A549 (cell line): Measurements from ENCODE around the gene PGRMC1.

Experiments
- BHLHE40 ChIP-seq: IDR thresholded peaks from 2 replicates; pipeline ENCODE4 v1.6.1; 2012; ENCODE audit warnings: low read depth, low read length, inconsistent platforms
- CEBPB ChIP-seq, 2 experiments: fragments of >200 bp in 1 of 2; sonication (Bioruptor Twin) in 1 of 2; formaldehyde crosslinking in 1 of 2; IDR thresholded peaks; 2 replicates each; pipeline ENCODE4 v1.6.1; 2012 to 2016
- CHD2 ChIP-seq: fragments of 150-350 bp; IDR thresholded peaks from 2 replicates; pipeline ENCODE4 v1.6.1; 2014; ENCODE audit warnings: low read length; ENCODE audit not compliant: partially characterized antibody
- CTCF ChIP-seq: fragments of >200 bp; sonication (Bioruptor Twin); formaldehyde crosslinking; IDR thresholded peaks from 3 replicates; pipeline ENCODE4 v1.5.1; 2016
- EHMT2 ChIP-seq: fragments of 200-600 bp; sonication (generic); IDR thresholded peaks from 2 replicates; pipeline ENCODE4 v1.6.1; 2016; ENCODE audit warnings: antibody characterized with exemption, low read depth, mild to moderate bottlenecking, moderate library complexity
- JUN ChIP-seq, 2 experiments: fragments of >200 bp; sonication (Bioruptor Twin); formaldehyde crosslinking; IDR thresholded peaks; 2 replicates in 1 of 2; 3 replicates in 1 of 2; pipeline ENCODE4 v1.6.1; 2016 to 2017
- KDM1A ChIP-seq: fragments of 200-600 bp; sonication (generic); IDR thresholded peaks from 2 replicates; pipeline ENCODE4 v1.6.1; 2016; ENCODE audit warnings: low read depth, mild to moderate bottlenecking
- KDM5A ChIP-seq: fragments of 200-600 bp; sonication (generic); IDR thresholded peaks from 2 replicates; pipeline ENCODE4 v1.6.1; 2016; ENCODE audit warnings: antibody characterized with exemption, mild to moderate bottlenecking
- MAX ChIP-seq: IDR thresholded peaks from 2 replicates; pipeline ENCODE4 v1.6.1; 2012
- RAD21 ChIP-seq, 2 experiments: fragments of >200 bp in 1 of 2; sonication (Bioruptor Twin) in 1 of 2; formaldehyde crosslinking in 1 of 2; IDR thresholded peaks in 1 of 2; conservative IDR thresholded peaks in 1 of 2; 2 replicates in 1 of 2; 3 replicates in 1 of 2; pipeline ENCODE4 v1.6.1; 2012 to 2018; ENCODE audit warnings: inconsistent platforms in 1 of 2
- SMC3 ChIP-seq: fragments of >200 bp; sonication (Bioruptor Twin); formaldehyde crosslinking; IDR thresholded peaks from 3 replicates; pipeline ENCODE4 v1.6.1; 2018; ENCODE audit warnings: inconsistent platforms

GRCh38 chrX:119222932-119223331, 13.2 kb upstream of the PGRMC1 start:
- TF ChIP-seq SMC3, result no peak
- TF ChIP-seq KDM5A, result no peak
- TF ChIP-seq RAD21 (conservative IDR thresholded peaks at IDR 0.05 in 1 of 2, IDR thresholded peaks at IDR 0.05 in 1 of 2), result no peak
- TF ChIP-seq BHLHE40, result no peak
- no peak for TF ChIP-seq MAX
- no peak for TF ChIP-seq CHD2
- no peak for TF ChIP-seq CEBPB (IDR thresholded peaks at IDR 0.05)
- no peak for TF ChIP-seq CTCF
- TF ChIP-seq JUN (IDR thresholded peaks at IDR 0.05), result no peak
- TF ChIP-seq EHMT2, result no peak
- no peak for TF ChIP-seq KDM1A
